Activated gamma-delta T cell (primary cell): ENCODE results near the gene SPECC1L.
"Not testable (repeated sequence)": the region's sequence is repeated elsewhere in the genome, so short reads cannot be mapped to it uniquely, and the experiment has no call there.

ENCODE experiments used
- DNase-seq: peaks from one replicate; lab custom pipeline; 2025; lab: John Stamatoyannopoulos, UW

Gene SPECC1L

GRCh38 chr22:24247011-24247507 is 23.6 kb upstream of the SPECC1L start:
- no peak for DNase-seq

- DNase-seq = no peak
Measured at GRCh38 chr22:24247564-24248344, 22.9 kb upstream of the SPECC1L start.

GRCh38 chr22:24248611-24249010 is 22.0 kb upstream of the SPECC1L start:
- not testable (repeated sequence) for DNase-seq

GRCh38 chr22:24249413-24249812 is 21.2 kb upstream of the SPECC1L start:
- DNase-seq = not testable (repeated sequence)

- DNase-seq = not testable (repeated sequence)
Measured at GRCh38 chr22:24251286-24251685, 19.3 kb upstream of the SPECC1L start.

- not testable (repeated sequence) for DNase-seq
Measured at GRCh38 chr22:24253126-24253525, 17.5 kb upstream of the SPECC1L start.

- not testable (repeated sequence) for DNase-seq
Measured at GRCh38 chr22:24256136-24256535, 14.5 kb upstream of the SPECC1L start.

- DNase-seq = not testable (repeated sequence)
Measured at GRCh38 chr22:24256736-24257135, 13.9 kb upstream of the SPECC1L start.

GRCh38 chr22:24259459-24259858 is 11.2 kb upstream of the SPECC1L start:
- peak; percentile 20 for DNase-seq

- DNase-seq = not testable (repeated sequence)
Measured at GRCh38 chr22:24262185-24262749, 8.4 kb upstream of the SPECC1L start.

GRCh38 chr22:24263479-24263878 is 7.2 kb upstream of the SPECC1L start:
- not testable (repeated sequence) for DNase-seq

- DNase-seq = not testable (repeated sequence)
Measured at GRCh38 chr22:24264329-24264896, 6.2 kb upstream of the SPECC1L start.

- DNase-seq = no peak
Measured at GRCh38 chr22:24265734-24266133, 4.9 kb upstream of the SPECC1L start.

- DNase-seq = not testable (repeated sequence)
Measured at GRCh38 chr22:24266495-24266894, 4.1 kb upstream of the SPECC1L start.

GRCh38 chr22:24271386-24271854 is 789 bp downstream of the SPECC1L start:
- no peak for DNase-seq

GRCh38 chr22:24273031-24273430 is 2.4 kb downstream of the SPECC1L start:
- not testable (repeated sequence) for DNase-seq

GRCh38 chr22:24273906-24274305 is 3.3 kb downstream of the SPECC1L start:
- not testable (repeated sequence) for DNase-seq

- DNase-seq = not testable (repeated sequence)
Measured at GRCh38 chr22:24274696-24275405, 4.2 kb downstream of the SPECC1L start.

GRCh38 chr22:24280363-24280762 is 9.7 kb downstream of the SPECC1L start:
- DNase-seq = not testable (repeated sequence)

GRCh38 chr22:24282401-24282800 is 11.8 kb downstream of the SPECC1L start:
- DNase-seq = no peak

- DNase-seq = no peak
Measured at GRCh38 chr22:24284747-24285203, 14.1 kb downstream of the SPECC1L start.

- DNase-seq = no peak
Measured at GRCh38 chr22:24285245-24285644, 14.6 kb downstream of the SPECC1L start.
